HepG2 (cell line): ENCODE data around the gene SUN5. TPM values are rescaled to one million over a fixed set of nuclear protein-coding genes. Genes with fewer than 3 reads are reported as not detected.

Experiments used
- EHMT2 ChIP-seq: fragments of 200-600 bp; sonication (generic); IDR thresholded peaks from 2 replicates; pipeline ENCODE4 v1.7.0; 2017; ENCODE audit warnings: antibody characterized with exemption, low read depth, low read length, borderline replicate concordance
- FOXP4 ChIP-seq: sonication (generic); formaldehyde crosslinking; IDR thresholded peaks from 2 replicates; pipeline ENCODE4 v1.4.0; 2020; ENCODE audit warnings: missing genetic modification reagents
- IRF9 ChIP-seq: sonication (generic); formaldehyde crosslinking; IDR thresholded peaks from 2 replicates; pipeline ENCODE4 v1.8.0; 2022; ENCODE audit warnings: missing genetic modification reagents, mild to moderate bottlenecking, borderline replicate concordance
- MAFG ChIP-seq: sonication (generic); formaldehyde crosslinking; IDR thresholded peaks from 2 replicates; pipeline ENCODE4 v1.5.1; 2020; ENCODE audit warnings: mild to moderate bottlenecking, missing genetic modification reagents
- NCOA2 ChIP-seq: sonication (generic); formaldehyde crosslinking; IDR thresholded peaks from 2 replicates; pipeline ENCODE4 v1.8.0; 2022; ENCODE audit warnings: inconsistent platforms
- SMC3 ChIP-seq: IDR thresholded peaks from 2 replicates; pipeline ENCODE4 v1.6.1; 2011; ENCODE audit warnings: low read length, improper control_type of control experiment
- WIZ ChIP-seq: sonication (generic); formaldehyde crosslinking; IDR thresholded peaks from 2 replicates; pipeline ENCODE4 v1.5.1; 2020; ENCODE audit warnings: mild to moderate bottlenecking, missing genetic modification reagents
- ZBED4 ChIP-seq: sonication (generic); formaldehyde crosslinking; IDR thresholded peaks from 2 replicates; pipeline ENCODE4 v1.4.0; 2020; ENCODE audit warnings: missing genetic modification reagents, borderline replicate concordance
- ZFX ChIP-seq: sonication (generic); formaldehyde crosslinking; IDR thresholded peaks from 2 replicates; pipeline ENCODE4 v1.4.0; 2020; ENCODE audit warnings: mild to moderate bottlenecking, low read depth, missing genetic modification reagents, moderate library complexity
- ZNF101 ChIP-seq: sonication (generic); formaldehyde crosslinking; IDR thresholded peaks from 2 replicates; pipeline ENCODE4 v1.4.0; 2020; ENCODE audit warnings: mild to moderate bottlenecking, low read depth, missing genetic modification reagents, borderline replicate concordance
- ZNF503 ChIP-seq: sonication (generic); formaldehyde crosslinking; IDR thresholded peaks from 2 replicates; pipeline ENCODE4 v1.4.0; 2020; ENCODE audit warnings: missing genetic modification reagents
- ZNF768 ChIP-seq: sonication (generic); formaldehyde crosslinking; IDR thresholded peaks from 2 replicates; pipeline ENCODE4 v1.4.0; 2020; ENCODE audit warnings: missing genetic modification reagents
- polyA plus RNA-seq, 8 experiments: library from polyadenylated mRNA; depleted of rRNA in 3 of 8; stranded (reverse) in 7 of 8; unstranded in 1 of 8; fragments of >200 nt; fragmentation: Illumina TruSeq in 4 of 8; extraction: Trizol in 4 of 8; gene quantifications; 2 replicates each; pipeline versions ENCODE4 v1.2.1 to v1.2.3, GENCODE V29; 2011 to 2016; ENCODE audit warnings: low read depth in 4 of 8, missing spikeins in 1 of 8, mixed read lengths in 1 of 8; ENCODE audit not compliant: insufficient read depth in 1 of 8
- total RNA-seq, 5 experiments: library from RNA; depleted of rRNA; stranded (reverse); fragments of >200 nt; fragmentation: Illumina TruSeq; extraction: Trizol; gene quantifications; 2 replicates each; pipeline ENCODE4 v1.2.3, GENCODE V29; 2016; ENCODE audit warnings: low read depth in 1 of 5

SUN5 gene
- total and polyA plus RNA-seq, 2 of the 13 experiments (the other 11 are each of a cell fraction or from before 2014, with no cell fraction given) = not detected

GRCh38 chr20:33005908-33006775 lies 1.9 kb upstream of the SUN5 start (continued):
- no peak for TF ChIP-seq ZNF101 (CRISPR knock-in tag)
- TF ChIP-seq WIZ (CRISPR knock-in tag) = peak; percentile 93
- peak; percentile 93 for TF ChIP-seq ZBED4 (CRISPR knock-in tag)
- TF ChIP-seq FOXP4 (CRISPR knock-in tag) = peak; percentile 97
- TF ChIP-seq EHMT2 = peak; percentile 74; the same call in 1 of the 2 replicates
- TF ChIP-seq IRF9 (CRISPR knock-in tag) = peak; percentile 23; the same call in 1 of the 2 replicates
- peak; percentile 91 for TF ChIP-seq ZNF503
- peak; percentile 22; the same call in 1 of the 2 replicates for TF ChIP-seq SMC3
- no peak for TF ChIP-seq MAFG (CRISPR knock-in tag)
- TF ChIP-seq ZFX = peak; percentile 84
- peak; percentile 46 for TF ChIP-seq ZNF768 (CRISPR knock-in tag)
- TF ChIP-seq NCOA2 (CRISPR knock-in tag) = peak; percentile 98
